Measurements from ENCODE around the gene RARB. TPM values are rescaled to one million over a fixed set of nuclear protein-coding genes. Genes with fewer than 3 reads are reported as not detected.

The RARB gene
- total RNA-seq, result 10 to 100 TPM in 1 of 3 donors, 1 to 10 TPM in 1, under 1 TPM in 1; 0.80 to 20.1 (median 8.2) TPM

GRCh38 chr3:25427942-25428788, at the start of gene RARB:
RARB (plus strand) TSS chr3:25428263; CDS start chr3:25428732, 469 bp downstream.
- H3K27ac ChIP-seq, result peak within 1 kb of the TSS; percentile 89 to 94
- TF ChIP-seq CTCF (IDR thresholded peaks at IDR 0.05) (no peak), POLR2A (IDR thresholded peaks at IDR 0.05) (peak; percentile 85), POLR2AphosphoS5 (IDR thresholded peaks at IDR 0.05) (peak; percentile 73 to 94 (median 90))
- H3K4me3 ChIP-seq, result peak within 1 kb of the TSS; percentile 48 to 76 (median 61)
- no peaks in the 10 kb centered on the region for H3K9me3 ChIP-seq
- H3K27me3 ChIP-seq, result no peaks in the 10 kb centered on the region
- intact Hi-C loops (cut with DNase I; ENCODE audit: low total_unique reads), result no loop called here
- DNase-seq (ENCODE audit: low spot score in 2 of 2), result peak; percentile 64 to 84
- H3K36me3 ChIP-seq, result no peaks in the 10 kb centered on the region
- no peaks in the 10 kb centered on the region for H3K4me1 ChIP-seq

GRCh38 chr3:25378786-25379311, 49.2 kb upstream of the RARB start:
- DNase-seq (ENCODE audit: low spot score in 2 of 2), result no peak
- Histone ChIP-seq H3K36me3 (no peaks in the 10 kb centered on the region), H3K9me3 (no peaks in the 10 kb centered on the region), H3K4me3 (no peak overlapping the region), H3K4me1 (no peaks in the 10 kb centered on the region), H3K27me3 (no peaks in the 10 kb centered on the region), H3K27ac (no peak overlapping the region)
- intact Hi-C loops (cut with DNase I; ENCODE audit: low total_unique reads), result no loop called here
- TF ChIP-seq POLR2A (IDR thresholded peaks at IDR 0.05) (no peak), CTCF (IDR thresholded peaks at IDR 0.05) (no peak), POLR2AphosphoS5 (IDR thresholded peaks at IDR 0.05) (no peak)

- intact Hi-C loops (cut with DNase I; ENCODE audit: low total_unique reads), result loop anchor here (5.0 kb wide), 1 partner anchor 268 kb away; no protein-coding TSS in a partner anchor
- no peaks in the 10 kb centered on the region for H3K27me3 ChIP-seq
- no peak for DNase-seq (ENCODE audit: low spot score in 2 of 2)
- TF ChIP-seq POLR2A (IDR thresholded peaks at IDR 0.05) (no peak), CTCF (IDR thresholded peaks at IDR 0.05) (no peak), POLR2AphosphoS5 (IDR thresholded peaks at IDR 0.05) (no peak)
- no peaks in the 10 kb centered on the region for H3K4me1 ChIP-seq
- H3K36me3 ChIP-seq, result no peaks in the 10 kb centered on the region
- no peaks in the 10 kb centered on the region for H3K9me3 ChIP-seq
- H3K27ac ChIP-seq, result no peak overlapping the region
- no peak overlapping the region for H3K4me3 ChIP-seq
Observed at GRCh38 chr3:25380222-25380739, 47.8 kb upstream of the RARB start.

- Histone ChIP-seq H3K9me3 (no peaks in the 10 kb centered on the region), H3K4me3 (no peak overlapping the region), H3K27me3 (no peaks in the 10 kb centered on the region), H3K36me3 (no peaks in the 10 kb centered on the region), H3K4me1 (no peaks in the 10 kb centered on the region), H3K27ac (no peak overlapping the region)
- TF ChIP-seq CTCF (IDR thresholded peaks at IDR 0.05) (no peak), POLR2AphosphoS5 (IDR thresholded peaks at IDR 0.05) (no peak), POLR2A (IDR thresholded peaks at IDR 0.05) (no peak)
- no peak for DNase-seq (ENCODE audit: low spot score in 2 of 2)
- intact Hi-C loops (cut with DNase I; ENCODE audit: low total_unique reads), result loop anchor here (5.0 kb wide), 1 partner anchor 269 kb away; no protein-coding TSS in a partner anchor
Observed at GRCh38 chr3:25381083-25381482, 47.0 kb upstream of the RARB start.

GRCh38 chr3:25384471-25384870, 43.6 kb upstream of the RARB start:
- no peak for DNase-seq (ENCODE audit: low spot score in 2 of 2)
- no peaks in the 10 kb centered on the region for H3K27me3 ChIP-seq
- no peaks in the 10 kb centered on the region for H3K9me3 ChIP-seq
- H3K4me1 ChIP-seq, result no peaks in the 10 kb centered on the region
- no peak overlapping the region for H3K27ac ChIP-seq
- no peaks in the 10 kb centered on the region for H3K36me3 ChIP-seq
- TF ChIP-seq POLR2A (IDR thresholded peaks at IDR 0.05) (no peak), POLR2AphosphoS5 (IDR thresholded peaks at IDR 0.05) (no peak), CTCF (IDR thresholded peaks at IDR 0.05) (no peak)
- no peak overlapping the region for H3K4me3 ChIP-seq
- intact Hi-C loops (cut with DNase I; ENCODE audit: low total_unique reads), result loop anchor here (5.0 kb wide), 1 partner anchor 272 kb away; no protein-coding TSS in a partner anchor

Measured in breast epithelium (tissue), 4 donors.